ENCODE measurements around the gene C6orf52.
"Not testable (repeated sequence)": the region's sequence is repeated elsewhere in the genome, so short reads cannot be mapped to it uniquely, and the experiment has no call there.

The C6orf52 gene

DNA sequence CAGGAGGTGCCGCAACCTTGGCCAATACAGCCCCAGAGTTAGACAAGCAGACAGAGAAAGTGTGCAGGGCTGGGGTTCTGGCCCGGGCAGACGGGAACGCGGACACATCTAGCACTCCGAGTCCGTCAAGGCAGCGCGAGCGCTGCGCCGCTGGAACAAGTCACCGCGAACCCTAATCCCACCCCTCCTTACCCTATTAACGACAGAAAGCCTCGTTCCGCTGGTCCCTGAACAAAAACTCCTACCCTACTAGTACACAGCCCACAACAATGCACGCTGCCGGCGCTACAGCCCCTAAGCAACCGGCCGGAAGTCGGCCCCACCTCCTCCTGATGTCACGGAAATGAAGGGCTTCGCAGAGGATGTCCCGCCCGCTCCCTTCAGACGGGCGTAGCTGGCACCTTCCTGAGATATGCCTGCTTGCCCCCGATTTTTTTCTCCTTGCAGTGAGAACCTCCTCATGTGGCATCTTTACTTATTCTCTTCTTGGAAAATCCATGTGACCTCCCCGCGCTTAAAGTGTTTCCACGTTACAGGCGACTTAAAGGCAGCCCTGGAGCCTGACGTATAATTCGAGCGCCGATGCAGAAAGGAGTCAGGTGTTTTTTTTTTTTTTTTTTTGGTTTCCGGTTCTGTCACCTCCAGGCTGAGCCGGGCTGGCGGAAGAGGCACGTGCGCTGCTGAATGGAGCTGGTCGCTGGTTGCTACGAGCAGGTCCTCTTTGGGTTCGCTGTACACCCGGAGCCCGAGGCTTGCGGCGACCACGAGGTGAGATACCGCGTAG, at the start of gene C6orf52, which contains the start of gene PAK1IP1:
Gene C6orf52, minus strand, starts transcription at position 315 of the 784 bp plus-strand sequence. CDS start 7,066 bp downstream, outside the sequence.
Gene PAK1IP1, plus strand, starts transcription at position 671 of the 784 bp plus-strand sequence. Its CDS starts 14 bp downstream, at position 685.
- peak; percentile 90 for DNase-seq (ENCODE audit: low spot score)

- no peak for DNase-seq (ENCODE audit: low spot score)
Measured at GRCh38 chr6:10743515-10743914, 49.1 kb upstream of the C6orf52 start.

DNA sequence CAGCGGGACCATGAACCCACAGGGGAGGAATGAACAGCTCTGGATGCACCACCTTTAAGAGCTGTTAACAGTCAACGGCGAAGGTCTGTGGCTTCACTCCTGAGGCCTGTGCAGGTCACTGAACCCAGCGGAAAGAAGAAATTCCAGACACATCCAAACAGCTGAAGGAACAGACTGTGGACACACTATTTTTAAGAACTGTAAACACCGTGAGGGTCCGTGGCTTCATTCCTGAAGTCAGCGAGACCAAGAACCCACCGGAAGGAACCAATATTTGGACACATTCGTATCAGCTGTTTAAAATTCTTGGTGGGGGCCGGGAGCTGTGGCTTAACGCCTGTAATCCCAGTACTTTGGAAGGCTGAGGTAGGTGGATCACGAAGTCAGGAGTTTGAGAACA, 47.8 kb upstream of the C6orf52 start:
- no peak for DNase-seq (ENCODE audit: low spot score)

DNA sequence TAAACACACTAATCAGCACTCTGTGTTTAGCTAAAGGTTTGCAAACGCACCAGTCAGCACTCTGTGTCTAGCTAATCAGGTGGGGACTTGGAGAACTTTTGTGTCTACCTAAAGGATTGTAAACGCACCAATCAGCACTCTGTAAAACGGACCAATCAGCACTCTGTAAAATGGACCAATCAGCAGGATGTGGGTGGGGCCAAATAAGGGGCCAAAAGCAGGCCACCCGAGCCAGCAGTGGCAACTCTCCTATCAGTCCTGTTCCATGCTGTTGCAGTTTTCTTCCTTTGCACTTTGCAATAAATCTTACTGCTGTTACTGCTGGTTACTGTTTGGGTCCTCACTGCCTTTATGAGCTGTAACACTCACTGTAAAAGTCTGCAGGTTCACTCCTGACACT, 47.2 kb upstream of the C6orf52 start:
- not testable (repeated sequence) for DNase-seq (ENCODE audit: low spot score)

DNA sequence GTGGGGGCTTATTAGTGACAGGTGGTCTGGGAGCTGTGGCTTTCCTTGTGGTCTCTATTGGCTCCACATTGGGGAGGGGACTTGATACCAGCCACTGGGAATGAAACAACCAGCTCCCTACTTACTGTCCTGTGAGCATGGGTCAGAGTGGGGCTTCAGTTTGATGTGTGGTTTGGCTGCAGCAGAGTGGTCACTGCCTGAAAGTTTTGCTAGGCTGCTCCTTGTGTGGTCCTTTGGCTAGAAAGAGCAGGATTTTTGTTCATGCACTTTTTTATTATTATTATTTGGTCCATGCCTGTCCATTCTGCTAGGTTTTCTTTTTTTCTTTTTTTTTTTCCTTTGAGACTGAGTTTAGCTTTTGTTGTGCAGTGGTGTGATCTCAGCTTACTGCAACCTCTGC, 45.6 kb upstream of the C6orf52 start:
- no peak for DNase-seq (ENCODE audit: low spot score)

DNA sequence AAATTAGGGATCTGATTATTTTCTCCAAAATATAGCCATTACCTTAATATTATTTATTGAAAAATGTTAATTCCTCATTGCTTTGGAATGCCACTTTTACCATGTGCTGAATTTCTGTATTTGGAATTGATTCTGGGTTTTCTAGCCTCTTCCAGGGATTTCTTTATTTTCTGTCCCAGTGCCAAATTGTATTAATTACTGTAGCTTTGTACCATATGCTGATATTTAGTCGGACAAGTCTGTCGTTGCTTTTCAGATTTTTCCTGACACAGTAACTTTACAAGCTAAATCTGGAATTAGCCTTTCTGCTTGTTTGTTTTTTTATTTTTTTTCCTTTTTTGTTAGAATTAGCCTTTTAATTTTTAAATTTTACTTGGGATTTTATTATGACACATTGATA, 42.3 kb upstream of the C6orf52 start:
- DNase-seq (ENCODE audit: low spot score): no peak

- DNase-seq (ENCODE audit: low spot score): no peak
Measured at GRCh38 chr6:10733863-10734262, 39.4 kb upstream of the C6orf52 start.

GRCh38 chr6:10733151-10733715, 38.8 kb upstream of the C6orf52 start:
- DNase-seq (ENCODE audit: low spot score): peak; percentile 34

GRCh38 chr6:10730254-10730653, 35.8 kb upstream of the C6orf52 start:
- DNase-seq (ENCODE audit: low spot score): no peak

DNA sequence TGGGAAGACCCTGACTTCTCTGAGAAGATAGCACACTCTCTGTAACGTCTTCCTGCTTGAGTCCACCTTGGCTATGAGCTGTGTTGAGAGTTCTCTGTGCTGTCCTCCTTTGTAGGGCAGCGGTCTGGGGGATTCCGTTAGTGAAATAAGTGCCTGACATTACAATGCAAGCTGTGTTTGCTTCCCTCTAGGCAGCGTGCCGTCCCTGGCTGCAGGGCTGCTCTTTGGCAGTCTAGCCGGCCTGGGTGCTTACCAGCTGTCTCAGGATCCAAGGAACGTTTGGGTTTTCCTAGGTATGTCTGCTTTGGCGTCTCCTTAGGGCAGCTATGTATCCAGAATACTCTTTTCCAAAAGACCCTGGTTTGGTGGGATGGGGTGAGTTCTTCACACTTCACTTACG, 31.3 kb upstream of the C6orf52 start:
- DNase-seq (ENCODE audit: low spot score): no peak

GRCh38 chr6:10725044-10725443, 30.6 kb upstream of the C6orf52 start:
- DNase-seq (ENCODE audit: low spot score): no peak

- DNase-seq (ENCODE audit: low spot score): no peak
Measured at GRCh38 chr6:10723567-10723881, 29.1 kb upstream of the C6orf52 start.

GRCh38 chr6:10722820-10723566, 28.6 kb upstream of the C6orf52 start, which contains the start of gene TMEM14C:
TSS of gene TMEM14C (plus strand) at chr6:10723070. CDS start at chr6:10724614, 1,544 bp downstream.
- DNase-seq (ENCODE audit: low spot score): peak; percentile 80

GRCh38 chr6:10722570-10722819, 28.1 kb upstream of the C6orf52 start:
- no peak for DNase-seq (ENCODE audit: low spot score)

DNA sequence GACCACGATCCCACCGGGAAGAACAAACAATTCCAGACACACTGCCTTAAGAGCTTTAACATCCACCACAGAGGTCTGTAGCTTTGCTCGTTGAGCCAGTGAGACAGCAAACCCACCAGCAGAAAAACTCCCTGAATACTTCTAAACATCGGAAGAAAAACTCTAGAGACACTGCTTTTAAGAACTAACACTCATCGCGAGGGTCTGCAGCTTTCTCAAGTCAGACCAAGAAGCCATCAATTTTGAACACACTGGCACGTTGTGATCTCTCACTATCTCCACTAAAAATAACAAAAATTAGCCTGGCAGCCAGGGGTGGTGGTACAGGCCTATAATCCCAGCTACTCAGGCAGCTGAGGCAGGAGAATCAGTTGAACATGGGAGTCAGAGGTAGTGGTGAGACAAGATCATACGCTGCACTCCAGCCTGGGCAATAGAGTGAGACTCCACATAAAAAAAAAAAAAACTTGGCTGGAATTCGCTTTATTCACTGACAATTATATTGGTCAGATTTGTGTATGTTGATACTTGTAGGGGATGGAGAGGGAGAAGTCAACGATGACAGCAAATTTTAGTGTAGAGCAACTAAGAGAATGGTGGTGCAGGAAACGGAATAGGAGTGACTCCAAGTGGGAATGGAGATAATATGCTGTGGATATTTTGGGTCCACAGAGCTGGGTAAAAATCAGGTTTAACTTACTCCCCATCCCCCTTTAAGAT, 27.6 kb upstream of the C6orf52 start:
- DNase-seq (ENCODE audit: low spot score): no peak

GRCh38 chr6:10720960-10721849, 26.8 kb upstream of the C6orf52 start:
- DNase-seq (ENCODE audit: low spot score): peak; percentile 14

DNA sequence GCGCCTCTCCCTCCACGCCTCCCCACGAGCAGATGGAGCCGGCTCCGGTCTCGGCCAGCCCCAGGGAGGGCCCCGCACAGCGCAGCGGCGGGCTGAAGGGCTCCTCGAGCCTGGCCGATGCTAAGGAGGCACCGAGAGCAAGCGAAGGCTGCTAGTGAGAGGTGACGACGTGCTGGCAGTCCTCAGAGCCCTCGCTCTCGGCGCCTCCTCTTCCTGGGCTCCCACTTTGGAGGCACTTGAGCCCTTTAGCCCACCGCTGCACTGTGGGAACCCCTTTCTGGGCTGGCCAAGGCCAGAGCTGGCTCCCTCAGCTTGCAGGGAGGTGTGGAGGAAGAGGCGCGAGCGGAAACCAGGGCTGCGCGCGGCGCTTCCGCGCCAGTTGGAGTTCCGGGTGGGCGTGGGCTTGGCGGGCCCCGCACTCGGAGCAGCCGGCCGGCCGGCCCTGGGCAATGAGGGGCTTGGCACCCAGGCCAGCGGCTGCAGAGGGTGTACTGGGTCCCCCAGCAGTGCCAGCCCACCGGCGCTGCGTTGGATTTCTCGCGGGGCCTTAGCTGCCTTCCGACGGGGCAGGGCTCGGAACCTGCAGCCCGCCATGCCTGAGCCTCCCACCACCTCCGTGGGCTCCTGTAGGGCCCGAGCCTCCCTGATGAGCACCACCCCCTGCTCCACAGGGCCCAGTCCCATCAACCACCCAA, 26.0 kb upstream of the C6orf52 start:
- peak; percentile 53 for DNase-seq (ENCODE audit: low spot score)

GRCh38 chr6:10719964-10720264, 25.5 kb upstream of the C6orf52 start:
- no peak for DNase-seq (ENCODE audit: low spot score)

- DNase-seq (ENCODE audit: low spot score): peak; percentile 34
Measured at GRCh38 chr6:10719296-10719963, 25.0 kb upstream of the C6orf52 start.

GRCh38 chr6:10713962-10714361, 19.5 kb upstream of the C6orf52 start:
- DNase-seq (ENCODE audit: low spot score): no peak

DNA sequence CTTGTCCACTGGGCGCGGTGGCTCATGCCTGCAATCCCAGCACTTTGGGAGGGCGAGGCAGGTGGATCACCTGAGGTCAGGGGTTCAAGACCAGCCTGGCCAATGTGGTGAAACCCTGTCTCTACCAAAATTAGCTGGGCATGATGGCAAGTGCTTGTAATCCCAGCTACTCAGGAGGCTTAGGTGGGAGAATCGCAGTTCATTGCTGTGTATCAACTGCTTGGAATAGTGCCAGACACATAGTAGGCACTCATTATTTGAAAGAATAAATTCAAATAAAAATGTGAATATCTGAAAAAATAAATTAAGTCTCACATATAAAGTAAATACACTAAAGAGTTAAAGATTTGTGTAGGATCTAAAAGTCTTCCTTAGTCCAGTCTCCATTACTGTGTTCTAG, 2.2 kb upstream of the C6orf52 start:
- DNase-seq (ENCODE audit: low spot score): no peak

All from CD4-positive, alpha-beta T cell treated with Interleukin-15 for 4 hours (primary cell).